Fibroblast of gingiva (primary cell): ENCODE measurements around the gene ALLC.
"Not testable (repeated sequence)": the region's sequence is repeated elsewhere in the genome, so short reads cannot be mapped to it uniquely, and the experiment has no call there.

Experiments
- DNase-seq: peaks from one replicate; pipeline ENCODE4 v3.0.0-alpha.2; 2011; ENCODE audit warnings: low read depth

The ALLC gene

DNA sequence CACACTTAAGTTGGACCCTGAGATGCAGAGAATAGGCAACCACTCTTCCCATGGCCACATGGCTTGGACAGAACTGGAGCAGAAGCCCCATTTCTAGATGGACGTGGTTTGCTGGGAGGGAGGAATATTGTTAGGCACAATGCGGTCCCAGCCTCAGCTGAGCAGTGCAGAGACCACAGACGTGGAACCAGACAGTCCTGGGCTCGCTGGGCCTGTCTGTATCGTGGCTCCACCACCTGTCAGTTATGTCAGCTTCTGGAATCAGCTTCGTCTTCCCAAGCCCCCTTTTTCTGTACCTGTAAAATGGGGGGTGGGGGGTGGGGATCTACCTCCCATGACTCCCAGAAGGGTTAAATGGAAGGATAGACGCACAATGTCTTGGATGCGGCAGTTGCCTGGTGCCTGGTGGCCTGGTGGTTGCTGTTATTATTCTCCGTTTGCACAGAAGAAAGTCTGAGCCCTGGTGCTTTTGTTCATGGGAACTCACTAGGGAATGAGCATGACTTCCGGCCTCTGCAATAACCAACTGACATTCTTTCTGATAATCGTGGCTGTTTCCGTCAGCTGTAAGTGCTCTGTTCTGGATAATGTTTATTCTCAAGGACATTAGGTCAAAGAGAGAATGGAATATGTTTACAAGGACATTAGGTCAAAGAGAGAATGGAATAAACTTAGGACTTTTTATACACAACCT is 31.7 kb upstream of the ALLC start:
- DNase-seq: no peak

DNA sequence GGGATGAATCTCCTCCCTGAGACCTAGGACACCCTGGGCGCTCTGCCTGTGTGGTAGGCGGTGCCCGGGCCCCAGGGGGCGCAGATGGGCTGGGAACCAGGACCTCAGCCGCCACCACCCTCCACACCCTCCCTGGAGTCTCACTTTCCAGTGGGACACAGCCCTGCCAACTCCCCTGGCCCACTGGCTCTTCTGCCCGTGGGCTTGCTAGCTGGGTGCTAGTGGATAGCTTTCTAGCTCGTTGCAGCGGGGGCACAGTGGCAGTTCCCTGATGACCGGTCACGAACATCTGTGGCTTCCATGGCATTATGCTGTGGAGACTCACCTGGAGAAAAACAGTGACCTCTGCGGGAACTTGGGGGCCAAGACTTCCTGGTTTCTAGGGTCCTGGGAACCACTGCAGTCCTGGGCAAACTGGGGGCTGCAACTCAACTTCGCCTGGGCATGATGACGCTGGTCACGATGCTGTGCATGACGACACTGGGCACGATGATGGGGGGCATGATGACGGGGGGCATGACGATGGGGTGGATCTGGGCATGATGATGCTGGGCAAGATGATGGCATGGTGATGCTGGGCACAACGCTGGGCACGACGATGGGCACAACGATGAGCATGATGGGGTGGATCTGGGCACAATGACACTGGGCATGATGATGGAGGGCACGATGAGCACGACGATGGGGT is 31.0 kb upstream of the ALLC start:
- DNase-seq: no peak

- DNase-seq: no peak
Observed at GRCh38 chr2:3627500-3628100, 30.4 kb upstream of the ALLC start.

- no peak for DNase-seq
Observed at GRCh38 chr2:3628241-3628679, 29.7 kb upstream of the ALLC start.

DNA sequence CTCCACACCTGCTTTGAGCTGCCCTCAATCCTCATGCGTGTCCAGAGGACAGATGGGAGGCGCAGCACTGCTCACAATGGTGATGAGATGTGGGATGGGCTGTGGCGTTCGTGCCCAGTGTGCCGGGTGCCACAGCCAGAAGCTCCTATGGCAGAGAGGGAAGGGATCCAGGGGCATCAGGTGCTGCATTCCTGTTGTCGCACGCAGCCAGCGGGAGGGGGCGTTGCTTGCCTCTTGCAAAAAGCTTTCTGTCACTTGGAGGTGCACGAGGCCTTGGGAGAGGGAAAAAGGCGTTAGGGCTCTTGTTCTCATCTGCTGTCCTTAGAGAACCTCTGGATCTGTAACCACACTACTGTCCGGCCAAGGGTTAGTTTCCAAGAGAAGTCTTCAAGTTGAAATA is 29.2 kb upstream of the ALLC start:
- DNase-seq: no peak

DNA sequence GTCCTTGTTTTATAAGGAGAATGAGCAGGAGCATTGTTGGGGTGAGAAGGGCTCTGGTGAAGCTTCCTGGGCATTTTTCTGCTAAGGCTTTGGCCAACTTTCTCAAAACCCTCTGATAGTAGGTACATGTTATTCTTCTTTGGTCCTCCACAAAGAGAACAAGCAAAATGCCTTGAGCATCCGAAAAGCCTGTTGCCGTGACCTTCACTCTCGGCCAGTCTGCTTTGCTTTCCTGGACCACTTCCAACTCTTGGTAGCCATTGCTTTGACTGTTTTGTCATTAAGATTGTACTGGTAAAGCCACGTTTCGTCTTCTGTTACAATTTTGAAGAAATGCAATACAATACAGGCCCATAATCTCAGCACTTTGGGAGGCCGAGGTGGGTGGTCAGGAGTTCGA is 27.4 kb upstream of the ALLC start:
- DNase-seq: no peak

DNA sequence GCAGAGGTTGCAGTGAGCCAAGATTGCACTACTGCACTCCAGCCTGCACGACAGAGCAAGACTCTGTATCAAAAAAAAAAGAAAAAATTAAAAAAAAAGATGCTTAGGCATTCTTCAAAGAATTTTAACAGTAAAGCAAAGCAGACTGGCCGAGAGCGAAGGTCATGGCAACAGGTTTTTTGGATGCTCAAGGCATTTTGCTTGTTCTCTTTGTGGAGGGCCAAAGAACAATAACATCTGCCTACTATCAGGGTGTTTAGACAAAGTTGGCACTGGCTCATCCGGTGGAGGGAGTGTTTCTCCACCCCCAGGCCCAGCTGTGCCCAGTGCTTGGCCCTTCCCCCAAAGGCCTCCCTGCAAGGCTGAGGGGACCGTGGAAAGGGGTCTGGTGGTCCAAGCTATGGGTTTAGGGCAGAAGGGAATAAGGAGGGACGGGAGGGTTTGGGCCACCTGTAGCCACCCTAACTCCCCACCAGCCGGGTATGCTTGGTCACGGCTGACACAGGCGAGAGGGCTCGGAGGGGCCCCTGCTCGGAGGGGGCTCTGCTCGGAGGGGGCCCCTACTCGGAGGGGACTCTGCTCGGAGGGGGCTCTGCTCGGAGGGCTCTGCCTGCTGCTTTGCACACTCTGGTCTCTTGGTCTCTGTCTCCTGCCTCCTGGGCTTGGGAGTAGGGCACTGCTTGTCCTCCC is 26.7 kb upstream of the ALLC start:
- no peak for DNase-seq

DNA sequence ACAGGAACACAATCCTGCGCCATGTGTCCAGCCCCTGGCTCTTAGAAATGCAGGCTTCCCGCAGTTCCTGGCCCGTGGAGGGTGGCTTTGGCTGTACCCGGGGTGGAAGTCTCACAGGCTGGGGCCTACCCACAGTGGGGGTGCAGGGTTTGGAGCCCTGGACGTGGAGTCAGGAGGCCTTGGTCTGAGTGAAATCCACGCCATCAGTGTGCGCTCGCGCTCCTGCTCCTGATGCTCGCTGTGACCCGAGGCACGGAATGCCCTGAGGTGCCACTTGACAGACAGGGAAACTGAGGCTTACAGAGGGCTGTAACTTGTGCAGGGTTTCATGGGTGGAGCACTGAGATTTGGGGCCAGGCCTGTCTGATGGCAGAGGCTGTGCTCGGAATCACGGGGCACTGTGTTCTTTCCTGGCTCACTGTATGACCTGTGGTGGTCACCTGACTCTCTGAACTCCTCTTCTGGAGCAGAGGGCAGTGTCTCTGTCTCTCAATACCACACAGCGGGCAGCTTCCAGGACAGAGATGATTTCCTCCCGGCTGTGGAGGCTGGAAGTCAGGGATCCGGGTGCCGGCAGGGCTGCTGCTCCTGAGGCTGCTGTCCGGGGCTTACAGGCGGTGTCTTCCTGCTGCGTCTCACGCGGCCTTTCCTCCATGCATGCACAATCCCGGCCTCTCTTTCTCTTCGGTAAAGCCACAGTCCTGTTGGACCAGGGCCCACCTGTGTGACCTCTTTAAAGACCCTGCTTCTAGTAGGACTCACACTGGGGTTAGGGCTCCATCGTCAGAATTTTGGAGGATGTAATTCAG is 25.9 kb upstream of the ALLC start:
- no peak for DNase-seq

GRCh38 chr2:3633089-3633981 is 24.7 kb upstream of the ALLC start:
- no peak for DNase-seq

- no peak for DNase-seq
Observed at GRCh38 chr2:3633982-3634595, 23.9 kb upstream of the ALLC start.

- no peak for DNase-seq
Observed at GRCh38 chr2:3634596-3635121, 23.3 kb upstream of the ALLC start.

DNA sequence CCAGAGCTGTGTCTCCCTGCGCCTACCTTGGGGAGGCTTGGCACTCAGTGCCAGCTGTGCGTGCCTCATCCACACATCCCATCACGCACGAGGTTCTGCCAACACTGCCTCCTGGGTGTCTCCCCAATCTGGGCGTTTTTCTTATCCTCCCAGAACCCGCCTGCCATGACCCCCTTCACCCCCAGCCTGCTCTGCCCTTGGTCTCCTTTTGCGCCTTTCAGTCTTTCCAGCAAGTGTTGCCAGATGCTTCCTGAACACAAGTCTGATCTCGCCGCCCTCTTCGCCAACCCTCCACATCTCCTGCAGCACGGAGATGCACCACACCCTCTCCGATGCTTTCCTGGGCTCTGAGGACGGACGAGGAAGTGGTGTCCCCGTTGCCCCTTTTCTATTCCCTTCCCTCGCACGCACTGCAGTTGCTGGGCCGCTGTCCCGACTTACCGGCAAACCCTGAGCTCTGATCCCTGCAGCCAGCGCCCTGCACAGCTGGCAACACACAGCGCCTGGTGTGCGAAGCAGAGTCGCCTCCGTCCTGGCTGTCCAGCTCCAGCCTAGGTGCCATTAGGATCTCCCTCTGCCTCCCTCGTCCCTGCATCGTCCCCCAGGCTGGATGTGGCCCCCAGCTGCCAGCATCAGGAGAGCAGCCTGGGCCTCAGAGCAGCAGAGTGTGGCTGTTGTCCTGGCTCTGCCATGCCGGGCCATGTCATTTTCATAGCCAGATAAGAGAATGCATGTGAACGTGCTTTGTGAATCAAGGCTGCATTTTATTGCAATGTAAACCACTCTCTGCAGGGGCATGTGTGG is 22.6 kb upstream of the ALLC start:
- no peak for DNase-seq

DNA sequence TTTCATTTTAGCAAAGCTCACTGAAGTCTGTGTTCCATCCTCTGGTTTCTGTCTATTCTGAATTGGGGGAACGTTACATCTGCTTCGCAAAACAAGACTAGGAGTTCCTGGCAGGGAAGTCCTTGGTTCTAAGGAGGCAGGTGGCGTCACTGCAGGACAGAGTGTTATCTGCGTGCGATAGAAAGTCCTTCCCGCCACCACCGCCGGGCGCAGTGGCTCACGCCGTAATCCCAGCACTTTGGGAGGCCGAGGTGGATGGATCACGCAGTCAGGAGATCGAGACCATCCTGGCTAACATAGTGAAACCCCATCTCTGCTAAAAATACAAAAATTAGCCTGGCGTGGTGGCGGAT is 22.0 kb upstream of the ALLC start:
- not testable (repeated sequence) for DNase-seq

- no peak for DNase-seq
Observed at GRCh38 chr2:3636586-3637310, 21.3 kb upstream of the ALLC start.

DNA sequence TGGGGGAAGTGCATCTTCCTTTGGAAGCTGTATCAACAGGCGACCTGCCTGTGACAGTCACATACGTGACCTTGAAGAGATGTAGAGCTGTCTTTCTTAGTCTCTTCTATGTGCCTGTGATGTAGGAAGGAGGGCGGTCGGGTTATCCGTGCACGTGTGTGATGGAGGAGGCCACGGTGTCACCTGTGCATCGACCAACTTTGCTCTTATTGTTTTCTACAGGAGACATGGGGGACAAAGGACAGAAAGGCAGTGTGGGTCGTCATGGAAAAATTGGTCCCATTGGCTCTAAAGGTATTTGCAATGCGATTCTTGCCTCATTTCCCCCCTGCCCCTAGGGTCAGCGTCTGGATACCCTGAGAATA is 20.7 kb upstream of the ALLC start:
- DNase-seq: no peak

DNA sequence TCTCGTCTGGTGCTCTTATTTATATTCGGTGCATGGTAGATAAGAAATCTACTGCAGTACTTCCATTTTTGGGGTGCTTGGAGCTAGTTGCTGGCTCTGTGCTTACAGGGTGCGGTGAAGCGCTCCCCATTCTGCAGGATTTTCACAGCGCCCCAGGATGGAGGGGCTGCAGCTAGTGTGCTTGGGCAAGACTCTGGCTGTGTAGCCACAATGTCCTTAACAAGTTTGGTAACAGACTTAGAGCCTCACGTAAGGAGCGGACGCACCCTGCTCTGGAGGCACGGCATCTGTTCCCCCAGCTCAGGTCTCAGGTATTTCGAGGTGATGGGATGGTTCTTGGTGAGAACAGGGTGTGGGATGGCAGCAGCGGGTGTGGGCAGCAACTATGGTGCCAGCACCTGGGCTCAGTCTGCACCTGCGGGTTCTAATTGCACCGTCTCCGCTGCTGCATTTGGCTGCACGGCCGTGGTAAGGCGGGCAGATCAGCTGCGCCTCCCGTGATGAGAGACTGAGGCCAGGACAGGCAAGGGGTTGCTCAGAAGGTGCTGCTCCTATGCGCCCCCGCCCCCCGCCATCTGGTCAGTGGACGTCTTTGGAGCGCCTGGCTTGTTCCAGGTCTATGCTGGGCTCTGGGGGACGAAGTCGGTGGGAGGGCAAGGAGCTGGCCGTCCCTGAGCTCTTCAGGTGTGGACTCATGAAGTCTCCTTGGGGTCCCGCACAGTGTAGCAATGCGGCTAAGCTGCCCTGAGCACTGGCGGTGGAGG is 20.1 kb upstream of the ALLC start:
- DNase-seq: no peak

GRCh38 chr2:3638456-3638810 is 19.6 kb upstream of the ALLC start:
- DNase-seq: no peak

DNA sequence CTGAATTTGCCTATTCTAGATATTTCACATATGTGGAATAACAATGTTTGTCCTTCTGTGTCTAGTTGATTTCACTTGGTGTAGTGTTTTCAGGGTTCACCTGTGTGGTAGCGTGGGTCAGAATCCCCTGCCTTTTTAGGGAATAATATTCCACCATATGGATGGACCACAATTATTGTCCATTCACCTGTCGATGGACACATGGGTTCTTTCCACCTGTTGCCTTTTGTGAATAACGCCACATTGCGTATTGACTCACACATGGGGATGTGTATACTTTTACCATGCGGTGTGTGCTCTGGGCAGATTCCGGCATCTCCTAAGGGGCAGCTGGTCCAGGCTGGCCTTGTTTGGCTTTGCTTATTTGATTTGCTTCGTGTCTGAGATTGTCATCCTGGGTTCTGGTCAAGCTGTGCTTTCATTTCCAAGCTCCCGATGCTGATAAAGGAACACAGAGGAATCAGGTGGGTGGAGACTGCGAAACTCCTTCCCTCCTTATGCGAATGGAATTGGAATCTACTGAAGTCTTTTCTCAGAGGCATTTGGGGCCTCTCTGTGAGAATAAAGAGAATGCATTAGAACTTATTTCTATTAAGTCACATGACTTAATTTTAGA is 18.9 kb upstream of the ALLC start:
- no peak for DNase-seq
